CD4-positive, alpha-beta T cell treated with Interleukin-4 for 1 hour (primary cell): ENCODE data around the gene IPMK.
"Not testable (repeated sequence)": the region's sequence is repeated elsewhere in the genome, so short reads cannot be mapped to it uniquely, and the experiment has no call there.

Experiments
- DNase-seq, 2 donors: peaks; one replicate each; pipeline ENCODE4 v3.0.0-alpha.2; 2020 to 2022

IPMK gene

DNA sequence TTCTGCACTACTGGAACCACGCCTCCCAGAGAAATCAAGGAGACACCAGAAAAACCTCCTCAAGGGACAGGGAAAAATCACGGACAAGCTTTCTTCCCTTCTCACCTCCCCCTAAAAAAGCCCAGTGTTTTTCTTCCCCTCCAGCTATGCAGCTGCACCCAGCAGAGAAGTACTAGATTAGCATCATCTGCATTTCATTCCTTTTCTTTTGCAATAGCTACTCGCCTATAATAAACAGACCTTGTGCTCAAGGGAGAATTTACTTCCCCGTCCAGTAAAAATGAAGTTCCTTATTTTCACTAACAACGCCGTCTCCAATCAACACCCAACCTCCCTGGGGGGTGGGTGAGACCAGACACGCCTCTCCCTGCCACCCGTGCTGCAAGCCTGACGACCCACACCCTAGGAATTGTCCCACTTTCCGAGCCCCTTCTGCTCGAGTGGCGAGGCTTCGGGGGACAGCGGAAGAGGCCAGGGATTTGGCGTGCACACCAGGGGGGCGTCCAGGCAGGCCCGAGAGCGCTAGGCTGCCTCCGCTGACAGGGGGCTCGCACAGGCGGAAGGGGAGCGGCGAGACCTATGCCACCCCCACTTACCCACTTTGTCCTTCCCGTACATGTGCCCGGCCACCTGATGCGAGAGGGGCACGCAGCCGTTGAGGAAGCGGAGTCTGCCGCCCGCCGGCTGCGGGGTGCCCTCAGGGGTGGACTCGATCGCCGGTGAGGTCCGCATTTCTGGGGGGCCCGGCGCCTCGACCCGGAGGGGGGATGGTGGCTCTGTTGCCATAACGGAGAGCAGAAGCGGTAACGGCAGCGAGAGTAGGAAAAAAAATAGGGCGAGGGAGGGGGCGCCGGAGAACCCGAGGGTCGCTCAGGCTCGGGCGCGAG, 625 bp downstream of the IPMK start:
- DNase-seq = peak; percentile 60 to 73

DNA sequence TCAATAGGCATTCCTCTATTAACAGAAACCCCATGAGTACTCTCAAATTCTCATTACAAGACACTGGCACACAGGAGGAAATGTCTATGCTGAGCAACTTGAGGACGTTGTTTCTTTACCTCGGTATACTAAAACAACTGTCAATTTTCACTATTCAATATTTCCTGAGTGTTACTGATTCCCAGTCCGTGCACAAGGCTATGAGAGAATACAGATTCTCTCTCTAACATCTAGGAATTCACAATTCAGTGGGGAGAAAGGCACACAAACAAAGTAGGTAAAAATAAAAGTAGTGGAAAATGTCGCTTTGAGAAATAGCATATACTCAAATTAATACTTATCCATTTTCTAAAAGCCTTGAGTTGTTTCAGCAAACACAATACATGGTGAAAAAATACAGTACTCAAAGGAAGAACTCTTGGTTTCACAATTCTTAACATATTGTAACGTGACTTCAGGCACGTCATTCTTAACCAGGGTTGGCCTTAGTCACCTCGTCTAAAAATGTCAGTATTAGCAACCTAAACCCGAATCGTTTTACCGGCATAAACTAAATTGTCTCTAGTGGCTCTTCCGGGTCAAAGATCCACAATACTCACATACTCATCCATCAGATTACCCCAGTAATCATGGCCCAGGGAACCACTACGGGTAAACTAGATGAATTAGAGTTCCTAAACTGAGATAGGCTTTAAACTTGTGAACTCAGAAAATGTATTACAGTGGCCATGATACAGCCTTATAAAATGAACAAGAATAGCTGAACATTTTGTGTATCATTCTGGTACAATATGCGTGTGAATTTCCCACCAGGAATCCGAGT, 1.5 kb downstream of the IPMK start:
- DNase-seq = peak; percentile 25 to 50

DNA sequence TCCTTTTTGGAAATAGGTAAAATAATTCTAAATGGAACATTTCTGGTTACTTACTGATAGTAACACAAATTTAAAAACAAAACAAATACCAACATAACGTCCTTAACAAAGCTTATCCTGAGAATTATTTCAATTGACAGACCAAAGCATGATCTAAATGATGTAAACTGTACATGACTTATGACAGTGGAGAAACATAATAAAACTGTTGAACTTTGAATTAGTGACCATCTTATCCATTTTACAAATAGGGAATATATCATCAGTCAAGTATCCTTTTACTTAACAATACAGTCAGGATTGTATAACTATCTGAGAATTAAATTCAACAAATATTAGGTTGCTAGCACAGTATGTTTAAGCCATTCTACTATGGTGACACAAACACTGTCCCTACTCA, 2.4 kb downstream of the IPMK start:
- no peak for DNase-seq

DNA sequence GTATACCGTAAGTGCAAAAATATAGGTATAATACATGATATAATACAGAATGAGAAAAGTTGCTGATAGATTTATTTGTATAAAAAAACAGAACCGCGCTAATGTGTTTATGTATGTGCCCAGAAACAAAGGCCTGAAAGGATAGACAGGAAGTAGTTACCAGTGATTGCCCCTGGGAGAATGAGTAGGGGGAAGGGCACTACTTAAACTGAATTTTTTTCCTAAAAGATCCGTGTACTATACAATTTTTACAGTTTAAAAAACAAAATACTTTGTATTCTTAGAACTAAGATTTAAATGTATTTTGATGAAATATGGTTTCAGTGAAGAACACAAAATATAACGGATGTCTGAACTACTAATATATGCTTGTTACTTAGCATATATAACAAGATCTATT, 2.9 kb downstream of the IPMK start:
- DNase-seq = no peak

DNA sequence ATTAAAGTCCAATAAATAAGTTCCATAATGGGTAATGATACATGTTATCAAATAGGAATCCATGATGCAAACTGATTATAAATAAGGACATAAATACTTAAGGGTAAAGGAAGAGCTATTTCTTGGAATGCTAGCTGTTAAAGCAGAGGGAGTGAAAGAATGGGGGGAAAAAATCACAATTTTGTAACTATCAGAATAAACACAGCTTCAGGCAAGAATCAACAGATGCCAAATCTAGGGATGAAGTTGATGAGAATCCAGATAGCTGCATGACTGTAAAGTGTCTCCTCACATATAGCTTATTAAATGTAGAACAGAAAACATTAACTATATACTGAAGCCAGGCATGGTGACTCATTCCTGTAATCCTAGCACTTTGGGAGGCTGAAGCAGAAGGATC, 4.9 kb downstream of the IPMK start:
- DNase-seq = no peak

DNA sequence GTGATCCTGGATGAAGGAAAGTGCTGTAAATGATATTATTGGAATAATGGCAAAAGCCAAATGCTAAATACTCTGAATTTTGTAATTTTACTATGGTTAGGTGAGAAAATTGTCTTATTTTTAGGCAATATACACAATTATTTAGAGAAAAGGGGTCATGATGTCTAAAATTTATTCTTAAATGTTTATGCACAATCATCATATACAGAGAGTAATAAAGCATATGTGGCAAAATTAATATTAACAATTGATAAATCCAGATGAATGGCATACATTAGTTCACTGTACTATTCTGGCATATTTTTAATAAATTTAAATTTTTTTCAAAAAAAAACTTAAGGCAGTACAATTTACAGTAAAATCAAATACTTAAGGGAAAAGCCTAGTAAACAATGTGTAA, 7.4 kb downstream of the IPMK start:
- DNase-seq = no peak

DNA sequence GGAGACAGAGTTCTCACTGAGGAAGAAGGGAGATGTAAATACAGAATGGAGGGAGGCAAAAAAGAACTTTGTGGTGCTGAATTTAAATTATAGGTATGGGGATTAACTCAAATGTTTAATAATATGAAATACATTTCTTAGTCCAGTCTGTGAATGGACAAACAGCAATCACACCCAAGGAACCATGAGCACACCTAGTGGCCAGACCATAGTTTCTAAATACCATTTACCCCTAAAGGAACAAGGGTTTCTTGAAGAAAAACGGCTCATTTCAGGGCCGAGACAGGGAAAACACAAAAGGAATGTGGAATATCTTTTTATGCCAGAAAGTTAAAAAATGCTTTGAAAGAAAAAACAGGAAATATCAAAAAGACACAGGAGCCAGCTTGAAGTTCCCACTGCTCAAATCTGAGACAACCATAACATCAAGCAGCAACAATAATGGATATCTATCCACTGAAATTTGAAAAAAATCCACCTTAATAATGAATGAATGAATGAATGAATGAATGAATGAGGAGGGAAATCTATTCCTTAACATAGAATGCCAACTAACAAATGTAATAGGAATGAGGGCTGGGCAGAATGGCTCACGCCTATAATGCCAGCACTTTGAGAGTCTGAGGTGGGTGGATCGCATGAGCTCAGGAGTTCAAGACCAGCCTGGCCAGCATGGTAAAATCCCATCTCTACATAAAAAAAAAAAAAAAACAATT, 8.6 kb downstream of the IPMK start:
- no peak for DNase-seq

DNA sequence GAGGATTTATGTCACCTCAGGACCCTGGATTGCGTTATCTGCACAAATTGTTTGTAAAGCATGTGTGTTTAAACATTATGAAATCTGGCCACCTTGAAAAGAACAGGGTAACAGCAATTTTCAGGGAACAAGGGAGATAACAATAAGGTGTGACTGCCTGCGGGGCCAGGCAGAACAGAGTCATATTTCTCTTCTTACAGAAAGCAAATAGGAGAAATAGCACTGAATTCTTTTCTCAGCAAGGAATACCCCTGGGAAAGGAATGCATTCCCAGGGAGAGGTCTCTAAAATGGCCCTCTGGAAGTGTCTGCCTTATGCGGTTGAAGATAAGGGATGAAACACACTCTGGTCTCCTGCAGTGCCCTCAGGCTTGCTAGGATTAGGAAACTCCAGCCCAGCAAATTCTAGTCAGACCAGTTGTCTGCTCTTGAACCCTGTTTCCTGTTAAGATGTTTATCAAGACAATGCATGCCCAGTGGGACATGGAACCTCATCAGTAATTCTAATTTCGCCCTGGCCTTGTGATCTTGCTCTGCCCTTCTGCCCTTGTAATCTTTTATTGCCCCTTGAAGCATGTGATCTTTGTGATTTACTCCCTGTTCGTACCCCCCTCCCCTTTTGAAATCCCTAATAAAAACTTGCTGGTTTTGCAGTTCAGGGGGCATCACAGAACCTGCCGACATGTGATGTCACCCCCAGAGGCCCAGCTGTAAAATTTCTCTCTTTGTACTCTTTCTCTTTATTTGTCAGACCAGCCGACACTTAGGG, 11.5 kb downstream of the IPMK start:
- DNase-seq = not testable (repeated sequence)

DNA sequence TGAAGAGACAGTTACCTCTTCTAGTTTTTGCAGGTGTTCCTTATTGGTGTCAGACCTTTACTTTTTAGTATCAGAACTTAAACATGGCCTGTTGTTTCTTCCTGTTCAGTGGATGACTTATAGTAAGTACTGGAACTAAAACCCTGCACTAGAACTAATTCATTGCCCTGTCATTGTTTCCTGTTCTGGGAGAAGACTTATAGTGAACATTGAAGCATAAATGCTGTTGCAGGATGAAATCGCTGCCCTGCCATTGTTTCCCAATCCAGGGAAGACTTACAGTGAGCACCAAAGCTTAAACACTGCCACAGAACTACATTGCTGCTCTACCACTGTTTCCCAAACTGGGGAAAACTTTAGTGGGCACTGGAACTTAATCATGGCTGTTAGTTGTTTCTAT, 13.1 kb downstream of the IPMK start:
- DNase-seq = no peak

DNA sequence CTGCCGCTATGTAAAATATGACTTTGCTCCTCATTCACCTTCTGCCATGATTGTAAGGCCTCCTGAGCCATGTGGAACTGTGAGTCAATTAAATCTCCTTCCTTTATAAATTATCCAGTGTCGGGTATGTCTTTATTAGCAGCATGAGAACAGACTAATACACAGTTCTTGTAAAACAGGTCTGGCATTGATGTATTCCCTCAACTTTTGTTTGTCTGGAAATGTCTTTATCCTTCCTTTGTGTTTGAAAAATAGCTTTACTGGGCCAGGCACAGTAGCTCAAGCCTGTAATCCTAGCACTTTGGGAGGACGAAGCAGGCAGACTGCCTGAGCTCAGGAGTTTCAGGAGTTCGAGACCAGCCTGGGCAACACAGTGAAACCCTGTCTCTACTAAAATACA, 14.5 kb downstream of the IPMK start:
- no peak for DNase-seq

DNA sequence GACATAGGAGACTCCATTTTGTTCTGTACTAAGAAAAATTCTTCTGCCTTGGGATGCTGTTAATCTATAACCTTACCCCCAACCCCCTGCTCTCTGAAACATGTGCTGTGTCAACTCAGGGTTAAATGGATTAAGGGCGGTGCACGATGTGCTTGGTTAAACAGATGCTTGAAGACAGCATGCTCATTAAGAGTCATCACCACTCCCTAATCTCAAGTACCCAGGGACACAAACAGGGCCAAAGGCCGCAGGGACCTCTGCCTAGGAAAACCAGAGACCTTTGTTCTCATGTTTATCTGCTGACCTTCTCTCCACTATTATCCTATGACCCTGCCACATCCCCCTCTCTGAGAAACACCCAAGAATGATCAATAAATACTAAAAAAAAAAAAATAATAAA, 23.0 kb downstream of the IPMK start:
- DNase-seq = not testable (repeated sequence)

DNA sequence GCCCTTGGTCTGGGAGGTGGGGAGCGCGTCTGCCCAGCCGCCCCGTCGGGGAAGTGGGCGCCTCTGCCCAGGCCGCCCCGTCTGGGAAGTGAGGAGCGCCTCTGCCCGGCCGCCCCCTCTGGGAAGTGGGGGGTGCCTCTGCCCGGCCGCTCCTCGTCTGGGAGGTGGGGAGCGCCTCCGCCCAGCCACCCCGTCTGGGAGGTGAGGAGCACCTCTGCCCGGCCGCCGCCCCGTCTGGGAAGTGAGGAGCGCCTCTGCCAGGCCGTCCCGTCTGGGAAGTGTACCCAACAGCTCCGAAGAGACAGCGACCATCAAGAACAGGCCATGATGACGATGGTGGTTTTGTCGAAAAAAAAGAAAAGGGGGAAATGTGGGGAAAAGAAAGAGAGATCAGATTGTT, 23.5 kb downstream of the IPMK start:
- DNase-seq = not testable (repeated sequence)

DNA sequence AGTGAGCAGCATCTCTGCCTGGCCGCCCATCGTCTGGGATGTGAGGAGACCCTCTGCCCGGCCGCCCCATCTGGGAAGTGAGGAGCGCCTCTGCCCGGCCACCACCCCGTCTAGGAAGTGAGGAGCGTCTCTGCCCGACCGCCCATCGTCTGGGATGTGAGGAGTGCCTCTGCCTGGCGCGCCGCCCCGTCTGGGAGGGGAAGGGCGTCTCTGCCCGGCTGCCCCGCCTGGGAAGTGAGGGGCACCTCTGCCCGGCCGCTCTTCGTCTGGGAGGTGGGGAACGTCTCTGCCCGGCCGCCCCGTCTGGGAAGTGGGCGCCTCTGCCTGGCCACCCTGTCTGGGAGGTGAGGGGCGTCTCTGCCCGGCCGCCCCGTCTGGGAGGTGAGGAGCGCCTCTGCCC, 23.9 kb downstream of the IPMK start:
- not testable (repeated sequence) for DNase-seq

DNA sequence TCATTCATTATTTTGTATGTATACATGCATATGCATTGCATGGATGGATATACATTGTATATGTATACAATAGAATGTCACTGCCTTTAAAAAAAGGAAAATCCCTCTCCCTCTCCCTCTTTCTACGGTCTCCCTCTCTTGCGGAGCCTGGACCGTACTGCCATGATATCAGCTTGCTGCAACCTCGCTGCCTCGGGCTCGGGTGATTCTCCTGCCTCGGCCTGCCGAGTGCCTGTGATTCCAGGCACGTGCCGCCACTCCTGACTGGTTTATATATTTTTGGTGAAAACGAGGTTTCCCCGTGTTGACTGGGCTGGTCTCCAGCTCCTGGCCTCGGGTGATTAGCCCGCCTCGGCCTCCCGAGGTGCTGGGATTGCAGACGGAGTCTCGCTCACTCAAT, 24.4 kb downstream of the IPMK start:
- DNase-seq = no peak

DNA sequence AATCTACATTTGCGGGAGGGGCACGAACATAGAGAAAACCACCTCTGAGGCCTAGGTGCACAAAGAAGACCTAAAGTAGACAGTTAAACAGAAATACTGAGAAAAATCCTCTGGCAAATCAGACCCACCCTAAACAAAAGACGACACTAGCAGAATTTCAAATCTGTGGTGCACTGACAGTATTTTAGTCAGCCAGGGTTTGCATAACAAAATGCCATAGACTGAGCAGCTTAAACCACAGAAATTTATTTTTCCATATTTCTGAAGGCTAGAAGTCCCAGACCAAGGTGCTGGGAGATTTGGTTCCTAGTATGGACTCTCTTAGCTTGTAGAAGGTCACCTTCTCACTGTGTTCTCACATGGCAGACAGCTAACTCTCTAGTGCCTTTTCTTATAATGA, 26.3 kb downstream of the IPMK start:
- no peak for DNase-seq

DNA sequence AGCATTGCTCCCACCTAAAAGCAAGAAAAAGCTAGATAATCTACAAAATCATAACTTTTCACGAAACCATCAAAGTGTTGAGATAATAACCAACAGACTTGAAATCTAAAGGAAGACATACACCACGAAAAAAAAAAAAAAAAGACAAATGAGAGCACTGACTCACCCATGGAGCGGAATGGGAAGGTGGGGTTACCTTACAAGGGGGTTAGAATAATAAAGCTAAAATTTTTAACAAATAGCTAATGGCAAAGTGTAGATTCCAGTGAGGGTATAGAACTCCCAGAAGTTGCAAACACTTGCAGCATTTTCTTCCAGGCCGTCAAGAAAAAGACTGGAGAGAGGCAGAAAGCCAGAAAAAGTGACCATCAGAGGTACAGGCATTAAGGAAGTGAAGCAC, 27.2 kb downstream of the IPMK start:
- no peak for DNase-seq

DNA sequence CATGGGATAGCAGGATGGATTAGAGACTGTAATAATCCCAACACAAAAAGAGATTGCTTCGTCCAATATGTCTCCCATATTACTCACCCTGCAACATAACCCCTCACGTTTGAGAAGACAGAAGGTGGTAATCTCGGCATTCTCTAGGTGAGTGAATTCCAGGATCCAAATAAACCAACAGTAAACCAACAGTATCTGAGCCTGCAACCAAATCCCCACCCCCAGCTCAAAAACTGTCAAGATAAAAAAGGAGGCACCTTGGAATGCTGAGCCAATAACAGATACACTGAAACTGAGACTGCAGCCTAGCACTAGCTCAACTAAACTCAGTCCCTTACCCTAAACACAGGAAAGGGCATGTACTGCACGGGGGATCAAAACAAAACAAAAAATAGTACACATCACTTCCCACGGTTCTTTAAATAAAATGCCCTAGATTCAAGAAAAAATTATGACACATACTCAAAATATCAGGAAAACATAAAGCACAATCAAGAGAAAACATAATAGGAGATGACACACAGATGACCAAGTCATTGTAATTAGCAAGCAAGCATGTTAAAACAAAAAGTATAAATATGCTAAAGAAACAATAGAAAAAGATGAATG, 28.0 kb downstream of the IPMK start:
- no peak for DNase-seq

DNA sequence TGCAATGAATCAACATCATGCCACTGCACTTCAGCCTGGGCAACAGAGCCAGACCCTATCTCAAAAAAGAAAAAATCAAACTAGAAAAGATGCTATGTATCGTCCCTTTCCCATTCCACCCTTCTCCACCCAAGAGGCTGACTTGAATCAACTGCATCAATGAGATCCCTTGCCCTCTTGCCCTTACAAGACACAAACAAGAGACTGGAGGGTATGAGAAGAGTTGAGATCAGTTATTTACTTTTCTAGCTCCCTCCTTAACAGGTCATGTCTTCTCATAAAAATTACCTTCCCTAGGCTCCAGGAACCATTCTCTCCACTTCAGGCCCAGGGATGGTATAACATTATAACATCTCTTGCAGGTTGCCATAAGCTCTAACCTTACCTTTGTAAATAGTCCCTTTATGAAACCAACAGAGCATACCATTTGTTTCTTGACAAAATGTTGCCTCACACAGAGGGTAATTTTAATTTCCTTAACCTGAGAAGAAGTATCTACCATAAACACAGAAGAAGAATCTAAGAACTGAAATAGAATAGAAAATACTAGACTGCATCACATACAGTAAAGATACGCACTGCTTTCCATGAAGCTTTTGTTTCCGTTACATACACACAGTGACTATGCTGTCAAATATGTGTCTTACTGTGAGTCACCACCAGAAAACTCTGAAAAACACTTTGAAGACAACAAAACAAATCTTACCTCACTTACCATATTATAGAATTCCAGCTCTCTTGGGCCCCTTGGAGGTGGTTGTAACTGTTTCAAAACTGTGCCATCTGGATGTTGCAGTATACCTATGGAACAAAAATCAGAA, 30.5 kb downstream of the IPMK start:
- no peak for DNase-seq

DNA sequence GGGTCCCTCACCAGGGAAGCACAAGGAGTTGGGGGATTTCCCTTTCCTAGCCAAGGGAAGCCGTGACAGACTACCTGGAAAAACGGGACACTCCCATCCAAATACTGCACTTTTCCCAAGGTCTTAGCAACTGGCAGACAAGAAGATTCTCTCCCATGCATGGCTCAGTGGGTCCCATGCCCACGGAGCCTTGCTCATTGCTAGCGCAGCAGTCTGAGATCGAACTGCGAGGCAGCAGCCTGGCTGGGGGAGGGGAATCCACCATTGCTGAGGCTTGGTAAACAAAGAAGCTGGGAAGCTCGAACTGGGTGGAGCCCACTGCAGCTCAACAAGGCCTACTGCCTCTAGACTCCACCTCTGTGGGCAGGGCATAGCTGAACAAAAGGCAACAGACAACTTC, 37.8 kb downstream of the IPMK start:
- not testable (repeated sequence) for DNase-seq

DNA sequence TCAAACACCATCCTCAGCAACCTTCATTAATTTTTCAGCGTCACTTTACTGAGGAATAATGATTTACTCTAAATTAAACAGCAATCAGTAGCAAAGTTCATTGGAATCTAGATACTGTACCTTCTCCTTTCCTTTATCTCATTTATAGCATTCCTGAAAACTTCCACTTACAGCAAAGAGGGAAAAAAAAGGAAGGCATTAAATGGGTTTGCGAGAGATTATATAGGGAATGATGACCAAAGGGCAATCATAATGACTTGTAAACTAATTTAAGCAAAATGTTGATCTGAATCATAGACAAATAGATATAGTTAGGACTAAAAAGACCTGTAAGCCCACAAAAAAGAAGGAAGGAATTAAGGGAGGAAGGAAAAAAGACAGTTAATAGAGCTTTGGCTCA, 42.0 kb downstream of the IPMK start:
- DNase-seq = no peak

DNA sequence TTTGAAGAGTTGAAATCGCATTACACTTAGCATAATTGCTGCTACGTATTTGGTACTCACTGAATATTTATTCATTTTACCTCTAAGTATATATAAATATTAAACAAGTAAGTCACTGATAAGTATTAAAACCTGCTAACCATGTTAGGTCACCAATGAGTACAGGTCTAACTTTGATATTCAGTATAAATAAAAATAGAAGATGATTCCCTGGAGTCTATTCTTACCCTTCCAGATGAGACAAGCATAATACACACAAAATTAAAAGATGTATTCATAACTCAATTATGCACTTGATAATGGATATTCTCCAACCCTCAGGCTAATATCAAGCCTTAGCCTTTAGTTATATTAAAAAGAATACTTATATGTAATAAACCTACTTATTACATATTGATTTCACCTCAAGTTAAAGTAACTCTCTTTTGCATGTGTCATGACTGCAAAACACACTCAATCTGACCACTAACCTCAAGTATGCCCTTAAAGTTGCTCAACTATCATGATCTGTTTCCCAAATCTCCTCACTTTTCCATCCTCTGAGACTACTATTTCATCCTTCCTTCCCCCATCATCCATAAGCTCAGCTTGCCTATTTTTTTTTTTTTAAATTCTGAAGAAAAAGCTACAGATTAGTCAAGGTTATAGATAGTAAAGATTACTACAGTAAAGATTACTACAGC, 46.8 kb downstream of the IPMK start:
- DNase-seq = no peak
